Measurements from ENCODE around the gene GET3. TPM values are rescaled to one million over a fixed set of nuclear protein-coding genes. Genes with fewer than 3 reads are reported as not detected.

Gene GET3
- total RNA-seq, 4 donors from 2014 or later: 52.6 to 85.1 (median 70.5) TPM

GRCh38 chr19:12787458-12787857, 50.2 kb downstream of the GET3 start:
- intact Hi-C loops (cut with DNase I; ENCODE audit: low total_unique reads): no loop called here
- in situ Hi-C loops (cut with MboI; ENCODE audit: low sequenced_read_pairs in 4 of 4): no loop called here

GRCh38 chr19:12788042-12788681, 50.9 kb downstream of the GET3 start:
- ATAC-seq: no peak
- H3K9me3 ChIP-seq: no peaks in the 10 kb centered on the region
- H3K36me3 ChIP-seq: no peaks in the 10 kb centered on the region
- H3K4me3 ChIP-seq: peak overlapping the region; percentile 48 to 98 (median 92)
- no peaks in the 10 kb centered on the region for H3K27me3 ChIP-seq
- TF ChIP-seq POLR2A (IDR thresholded peaks at IDR 0.05) (no peak), CTCF (IDR thresholded peaks at IDR 0.05 in 4 of 5, conservative IDR thresholded peaks at IDR 0.05 in 1 of 5) (no peak)
- peak overlapping the region; percentile 99 to 100 (median 100) for H3K27ac ChIP-seq
- in situ Hi-C loops (cut with MboI; ENCODE audit: low sequenced_read_pairs in 4 of 4) (no loop called here), intact Hi-C loops (cut with DNase I; ENCODE audit: low total_unique reads) (no loop called here)
- no peak for DNase-seq
- peaks cover 48 to 56% of the 10 kb centered on the region in 2 donors for H3K4me1 ChIP-seq

More at GRCh38 chr19:12787458-12787857, 50.2 kb downstream of the GET3 start:
- Histone ChIP-seq H3K27me3 (no peaks in the 10 kb centered on the region), H3K27ac (peak overlapping the region; percentile 99 to 100 (median 100)), H3K36me3 (no peaks in the 10 kb centered on the region), H3K9me3 (no peaks in the 10 kb centered on the region), H3K4me3 (no peak overlapping the region), H3K4me1 (peaks cover 48 to 62% of the 10 kb centered on the region in 2 donors)
- TF ChIP-seq CTCF (IDR thresholded peaks at IDR 0.05 in 4 of 5, conservative IDR thresholded peaks at IDR 0.05 in 1 of 5) (no peak), POLR2A (IDR thresholded peaks at IDR 0.05) (no peak)
- ATAC-seq (no peak), DNase-seq (no peak)

- Histone ChIP-seq H3K9me3 (no peaks in the 10 kb centered on the region), H3K4me1 (peaks cover 43 to 51% of the 10 kb centered on the region in 2 donors), H3K36me3 (no peaks in the 10 kb centered on the region), H3K27ac (peak overlapping the region; percentile 99 to 100 (median 100)), H3K4me3 (peak overlapping the region; percentile 48 to 98 (median 92)), H3K27me3 (no peaks in the 10 kb centered on the region)
- in situ Hi-C loops (cut with MboI; ENCODE audit: low sequenced_read_pairs in 4 of 4): no loop called here
- intact Hi-C loops (cut with DNase I; ENCODE audit: low total_unique reads): no loop called here
- DNase-seq (peak in 1 of 2 donors; percentile 81), ATAC-seq (no peak)
- TF ChIP-seq POLR2A (IDR thresholded peaks at IDR 0.05) (no peak), CTCF (IDR thresholded peaks at IDR 0.05 in 4 of 5, conservative IDR thresholded peaks at IDR 0.05 in 1 of 5) (no peak)
These were observed 51.4 kb downstream of the GET3 start for GRCh38 chr19:12788682-12789097.

- Histone ChIP-seq H3K36me3 (no peaks in the 10 kb centered on the region), H3K9me3 (no peaks in the 10 kb centered on the region), H3K27ac (peak overlapping the region; percentile 99 to 100 (median 100)), H3K4me1 (peaks cover 42 to 49% of the 10 kb centered on the region in 2 donors), H3K27me3 (no peaks in the 10 kb centered on the region), H3K4me3 (peak overlapping the region; percentile 91 to 98 (median 94))
- no peak for DNase-seq
- TF ChIP-seq POLR2A (IDR thresholded peaks at IDR 0.05) (no peak), CTCF (IDR thresholded peaks at IDR 0.05 in 4 of 5, conservative IDR thresholded peaks at IDR 0.05 in 1 of 5) (no peak)
- in situ Hi-C loops (cut with MboI; ENCODE audit: low sequenced_read_pairs in 4 of 4) (no loop called here), intact Hi-C loops (cut with DNase I; ENCODE audit: low total_unique reads) (no loop called here)
- no peak for ATAC-seq
These were observed 52.0 kb downstream of the GET3 start for GRCh38 chr19:12789098-12789903.
